ENCODE measurements around the gene BLMH.
"Not testable (repeated sequence)": the region's sequence is repeated elsewhere in the genome, so short reads cannot be mapped to it uniquely, and the experiment has no call there.

BLMH gene

GRCh38 chr17:30203471-30203981 lies 88.2 kb downstream of the BLMH start:
- Histone ChIP-seq H3K27ac (ENCODE audit: low read depth, low read length) (no peak overlapping the region), H3K4me1 (ENCODE audit: control insufficient read depth, insufficient read depth, low read length) (no peaks in the 10 kb centered on the region), H3K9ac (ENCODE audit: low read length) (no peak overlapping the region), H3K4me3 (ENCODE audit: low read length) (no peak overlapping the region), H3K27me3 (ENCODE audit: control insufficient read depth, insufficient read depth, low read length) (no peaks in the 10 kb centered on the region), H3K36me3 (ENCODE audit: control insufficient read depth, insufficient read depth, low read length) (no peaks in the 10 kb centered on the region)

- H3K27me3 ChIP-seq (ENCODE audit: control insufficient read depth, insufficient read depth, low read length); H3K27ac ChIP-seq (ENCODE audit: low read depth, low read length); H3K4me1 ChIP-seq (ENCODE audit: control insufficient read depth, insufficient read depth, low read length); H3K4me3 ChIP-seq (ENCODE audit: low read length); H3K9ac ChIP-seq (ENCODE audit: low read length); H3K36me3 ChIP-seq (ENCODE audit: control insufficient read depth, insufficient read depth, low read length): not testable (repeated sequence)
These were observed 91.1 kb downstream of the BLMH start for GRCh38 chr17:30200656-30201055.

- Histone ChIP-seq H3K4me1 (ENCODE audit: control insufficient read depth, insufficient read depth, low read length) (no peaks in the 10 kb centered on the region), H3K36me3 (ENCODE audit: control insufficient read depth, insufficient read depth, low read length) (no peaks in the 10 kb centered on the region), H3K27me3 (ENCODE audit: control insufficient read depth, insufficient read depth, low read length) (no peaks in the 10 kb centered on the region), H3K27ac (ENCODE audit: low read depth, low read length) (no peak overlapping the region), H3K4me3 (ENCODE audit: low read length) (no peak overlapping the region), H3K9ac (ENCODE audit: low read length) (no peak overlapping the region)
These were observed 91.6 kb downstream of the BLMH start for GRCh38 chr17:30200106-30200505.

- Histone ChIP-seq H3K4me3 (ENCODE audit: low read length) (no peak overlapping the region), H3K27ac (ENCODE audit: low read depth, low read length) (no peak overlapping the region), H3K27me3 (ENCODE audit: control insufficient read depth, insufficient read depth, low read length) (no peaks in the 10 kb centered on the region), H3K9ac (ENCODE audit: low read length) (no peak overlapping the region), H3K4me1 (ENCODE audit: control insufficient read depth, insufficient read depth, low read length) (no peaks in the 10 kb centered on the region), H3K36me3 (ENCODE audit: control insufficient read depth, insufficient read depth, low read length) (no peaks in the 10 kb centered on the region)
These were observed 92.1 kb downstream of the BLMH start for GRCh38 chr17:30199600-30199999.

Data from rectal smooth muscle tissue (tissue), 1 donor.